Mammary epithelial cell (primary cell): ENCODE measurements around the gene MFSD2A.

Source experiments
- EZH2 ChIP-seq: IDR thresholded peaks from 2 replicates; pipeline ENCODE4 v1.6.1; 2012; ENCODE audit warnings: low read length, inconsistent platforms, borderline replicate concordance
- TF ChIP-seq, protein P1 (sequence below), 2 donors: IDR thresholded peaks in 1 of 2; conservative IDR thresholded peaks in 1 of 2; 2 replicates each; pipeline ENCODE4 v1.5.1; 2011 to 2012; ENCODE audit warnings: inconsistent platforms in 2 of 2, low read length in 2 of 2, mild to moderate bottlenecking in 2 of 2, control low read depth in 1 of 2, low read depth in 1 of 2; ENCODE audit not compliant: insufficient read depth in 1 of 2; ENCODE audit errors: extremely low read depth in 1 of 2

GRCh38 chr1:39964552-39964951 lies 9.6 kb downstream of the MFSD2A start:
- TF ChIP-seq, protein P1, sequence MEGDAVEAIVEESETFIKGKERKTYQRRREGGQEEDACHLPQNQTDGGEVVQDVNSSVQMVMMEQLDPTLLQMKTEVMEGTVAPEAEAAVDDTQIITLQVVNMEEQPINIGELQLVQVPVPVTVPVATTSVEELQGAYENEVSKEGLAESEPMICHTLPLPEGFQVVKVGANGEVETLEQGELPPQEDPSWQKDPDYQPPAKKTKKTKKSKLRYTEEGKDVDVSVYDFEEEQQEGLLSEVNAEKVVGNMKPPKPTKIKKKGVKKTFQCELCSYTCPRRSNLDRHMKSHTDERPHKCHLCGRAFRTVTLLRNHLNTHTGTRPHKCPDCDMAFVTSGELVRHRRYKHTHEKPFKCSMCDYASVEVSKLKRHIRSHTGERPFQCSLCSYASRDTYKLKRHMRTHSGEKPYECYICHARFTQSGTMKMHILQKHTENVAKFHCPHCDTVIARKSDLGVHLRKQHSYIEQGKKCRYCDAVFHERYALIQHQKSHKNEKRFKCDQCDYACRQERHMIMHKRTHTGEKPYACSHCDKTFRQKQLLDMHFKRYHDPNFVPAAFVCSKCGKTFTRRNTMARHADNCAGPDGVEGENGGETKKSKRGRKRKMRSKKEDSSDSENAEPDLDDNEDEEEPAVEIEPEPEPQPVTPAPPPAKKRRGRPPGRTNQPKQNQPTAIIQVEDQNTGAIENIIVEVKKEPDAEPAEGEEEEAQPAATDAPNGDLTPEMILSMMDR (conservative IDR thresholded peaks at IDR 0.05 in 1 of 2, IDR thresholded peaks at IDR 0.05 in 1 of 2; ENCODE audit: extremely low read depth in 1 of 2, insufficient read depth in 1 of 2, low read depth in 1 of 2, low read length in 2 of 2), result no peak
- TF ChIP-seq EZH2, result no peak
